GM19324 (cell line): ENCODE results near the gene SARDH.
"Not testable (repeated sequence)": the region's sequence is repeated elsewhere in the genome, so short reads cannot be mapped to it uniquely, and the experiment has no call there.

Experiments
- ATAC-seq: cut with Tn5 transposase; IDR thresholded peaks from one replicate; pipeline ENCODE4 v1.9.1; 2021; ENCODE audit warnings: mild to moderate bottlenecking, moderate library complexity; ENCODE audit not compliant: unreplicated experiment, low FRiP score

The SARDH gene

DNA sequence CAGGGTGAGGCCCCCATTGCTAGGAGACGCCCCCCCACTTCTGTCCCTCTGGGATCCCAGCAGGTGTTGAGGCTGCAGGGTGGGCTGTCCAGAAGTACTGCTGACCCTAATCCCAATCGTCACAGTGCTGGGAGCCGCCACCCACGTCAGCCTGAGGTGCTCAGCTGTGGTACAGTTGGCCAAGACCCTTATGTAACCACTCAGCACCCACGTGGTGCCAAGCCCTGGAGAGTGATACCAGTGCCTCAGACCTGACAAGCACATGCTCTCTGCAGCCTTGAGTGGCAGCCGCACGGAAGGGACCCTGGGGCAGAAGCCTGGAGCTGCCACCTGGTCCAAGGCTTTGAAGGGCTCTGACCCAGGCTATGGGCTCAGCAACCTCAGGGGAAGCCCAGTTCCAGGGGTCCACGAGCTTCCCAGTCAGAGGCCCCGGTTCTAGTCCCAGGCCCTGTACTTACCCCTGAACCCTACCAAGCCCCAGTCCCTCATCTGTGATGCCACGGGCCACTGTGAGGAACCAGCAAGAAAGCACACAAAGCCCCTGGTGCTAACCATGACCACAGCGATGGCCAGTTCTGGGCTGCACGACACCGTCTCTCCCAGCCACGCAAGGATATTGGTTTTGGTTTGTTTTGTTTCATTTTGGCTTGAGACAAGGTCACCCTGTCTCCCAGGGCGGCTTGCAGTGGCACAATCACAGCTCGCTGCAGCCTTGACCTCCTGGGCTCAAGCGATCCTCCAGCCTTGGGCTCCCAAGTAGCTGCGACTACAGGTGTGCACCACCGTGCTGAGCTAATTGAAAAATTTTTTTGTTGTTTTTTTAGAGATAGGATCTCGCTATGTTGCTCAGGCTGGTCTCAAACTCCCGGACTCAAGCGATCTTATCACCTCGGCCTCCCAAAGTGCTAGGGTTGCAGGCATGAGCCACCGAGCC lies 51.2 kb downstream of the SARDH start:
- ATAC-seq, result no peak

DNA sequence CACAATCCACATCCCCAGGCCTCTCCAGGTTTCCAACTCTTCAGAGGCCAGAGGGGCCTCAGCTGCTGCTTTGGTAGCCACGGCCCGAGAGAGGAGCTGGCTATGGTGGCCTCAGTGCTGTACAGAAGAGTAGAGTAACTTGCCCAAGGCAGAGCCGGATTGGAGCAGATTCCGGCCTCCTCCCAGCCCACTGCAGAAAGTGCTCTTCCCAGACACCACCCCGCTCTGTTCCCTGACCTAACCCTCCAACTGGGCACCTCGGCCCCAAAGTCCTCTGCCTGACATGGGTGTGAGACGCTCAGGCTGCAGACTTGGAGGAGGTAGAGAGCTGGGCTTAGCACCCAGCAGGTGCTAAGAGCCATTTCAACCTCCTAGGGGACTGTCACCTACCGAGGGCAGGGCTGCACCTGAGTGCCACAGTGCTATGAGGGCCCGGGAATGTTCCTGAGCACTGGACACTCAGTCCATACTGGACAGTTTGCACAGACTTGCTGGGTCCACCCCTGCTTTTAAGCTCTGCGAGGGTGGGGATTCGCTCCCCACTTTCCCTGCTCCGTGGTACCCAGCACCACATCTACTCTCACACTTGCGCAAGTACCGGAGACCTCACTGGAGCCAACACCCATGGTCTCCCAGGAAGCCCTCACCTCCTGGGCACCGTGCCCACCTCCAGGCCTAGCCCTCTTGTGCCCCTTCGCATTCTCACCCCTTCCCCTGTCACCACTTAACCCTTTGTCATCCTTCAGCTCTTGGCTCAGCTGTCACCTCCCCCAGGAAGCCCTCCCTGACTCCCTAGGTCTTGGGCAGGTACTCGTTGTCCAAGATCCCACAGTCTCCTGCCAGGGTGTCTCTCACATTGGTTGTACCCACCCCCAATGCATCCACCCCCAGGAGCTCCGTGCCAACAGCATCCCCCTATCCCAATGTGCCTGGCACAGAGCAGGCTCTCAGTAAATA lies 52.2 kb downstream of the SARDH start:
- ATAC-seq, result no peak

DNA sequence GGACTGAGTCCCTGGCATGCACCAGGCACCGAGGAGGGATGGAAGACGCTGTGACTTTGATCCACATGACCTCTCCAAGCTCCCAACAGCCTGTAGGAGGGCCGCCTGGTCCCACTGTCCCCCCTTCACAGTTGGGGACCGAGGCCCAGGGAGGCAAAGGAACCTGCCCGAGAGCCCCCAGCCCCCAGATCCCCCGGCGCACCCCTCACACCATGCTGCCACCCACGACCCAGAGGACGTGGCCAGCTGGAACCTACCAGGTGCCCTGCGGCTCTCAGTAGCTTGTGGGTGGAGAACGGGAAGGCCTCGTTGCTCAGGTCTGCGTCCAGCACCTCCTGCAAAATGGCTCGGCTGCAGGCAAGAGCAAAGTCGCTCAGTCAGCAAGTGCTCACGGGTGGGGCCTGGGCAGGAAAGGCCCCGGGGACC lies 53.2 kb downstream of the SARDH start:
- ATAC-seq, result no peak

DNA sequence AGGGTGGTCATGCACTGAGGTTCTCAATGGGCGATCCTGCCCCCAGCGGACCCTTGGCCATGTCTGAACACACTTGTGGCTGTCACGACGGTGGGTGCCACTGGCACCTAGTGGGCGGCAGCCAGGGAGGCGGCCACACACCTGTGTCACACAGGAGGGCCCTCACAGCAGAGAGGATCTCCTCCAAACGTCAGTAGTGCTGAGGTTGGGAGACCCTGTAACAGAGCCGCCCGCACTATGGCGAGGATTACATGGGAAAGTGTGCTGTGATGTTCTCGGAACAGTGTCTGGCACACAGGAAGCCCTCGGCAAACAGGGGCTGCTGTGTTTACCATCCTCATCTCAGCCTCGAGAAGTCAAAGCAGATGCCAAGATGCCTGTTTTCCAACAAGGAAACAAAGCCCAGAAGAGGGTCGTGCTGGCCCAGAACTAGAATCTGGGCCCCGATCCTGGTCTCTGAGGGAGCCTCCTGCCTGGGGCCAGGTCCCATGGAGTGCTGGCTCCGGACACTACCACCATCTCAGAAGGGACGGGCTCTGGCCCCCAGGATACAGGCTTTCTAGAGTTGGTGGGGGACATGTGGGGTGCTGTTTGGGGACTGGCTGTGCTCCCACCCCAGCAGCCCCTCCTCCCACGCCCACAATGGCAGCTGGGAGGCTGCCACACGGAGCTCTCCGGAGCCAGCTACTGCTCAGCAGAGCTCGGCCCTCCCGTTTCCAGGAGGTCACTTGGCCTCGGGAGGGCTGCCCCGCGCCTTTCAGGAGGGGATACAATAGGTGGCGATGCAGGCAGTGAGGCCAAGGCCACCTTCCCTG lies 53.8 kb downstream of the SARDH start:
- ATAC-seq, result no peak

DNA sequence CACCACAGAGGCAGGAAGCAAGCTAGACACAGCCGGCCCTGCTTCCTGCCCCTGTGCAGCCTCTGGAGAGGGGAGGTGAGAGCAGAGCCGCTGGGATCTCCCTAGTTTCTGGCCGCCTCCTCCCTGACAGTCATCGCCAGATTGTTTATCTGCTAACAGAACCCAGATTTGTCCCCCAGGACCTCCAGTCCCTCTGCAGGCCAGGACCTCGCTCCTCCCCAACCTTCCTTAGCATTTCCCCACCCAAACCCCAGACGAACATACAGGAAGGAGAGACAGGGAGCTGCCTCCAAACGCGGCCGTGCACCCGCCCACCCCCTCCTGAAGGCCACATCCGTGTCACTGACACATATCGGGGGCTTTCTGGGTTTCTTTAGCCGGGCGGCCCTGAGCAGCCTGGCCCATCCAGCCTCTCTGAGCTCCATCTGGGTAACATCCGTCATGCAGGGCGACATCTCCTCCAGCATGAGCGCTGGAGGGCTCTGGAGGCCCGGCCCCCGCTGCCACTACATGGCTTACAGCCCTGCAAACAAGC lies 54.5 kb downstream of the SARDH start:
- no peak for ATAC-seq

DNA sequence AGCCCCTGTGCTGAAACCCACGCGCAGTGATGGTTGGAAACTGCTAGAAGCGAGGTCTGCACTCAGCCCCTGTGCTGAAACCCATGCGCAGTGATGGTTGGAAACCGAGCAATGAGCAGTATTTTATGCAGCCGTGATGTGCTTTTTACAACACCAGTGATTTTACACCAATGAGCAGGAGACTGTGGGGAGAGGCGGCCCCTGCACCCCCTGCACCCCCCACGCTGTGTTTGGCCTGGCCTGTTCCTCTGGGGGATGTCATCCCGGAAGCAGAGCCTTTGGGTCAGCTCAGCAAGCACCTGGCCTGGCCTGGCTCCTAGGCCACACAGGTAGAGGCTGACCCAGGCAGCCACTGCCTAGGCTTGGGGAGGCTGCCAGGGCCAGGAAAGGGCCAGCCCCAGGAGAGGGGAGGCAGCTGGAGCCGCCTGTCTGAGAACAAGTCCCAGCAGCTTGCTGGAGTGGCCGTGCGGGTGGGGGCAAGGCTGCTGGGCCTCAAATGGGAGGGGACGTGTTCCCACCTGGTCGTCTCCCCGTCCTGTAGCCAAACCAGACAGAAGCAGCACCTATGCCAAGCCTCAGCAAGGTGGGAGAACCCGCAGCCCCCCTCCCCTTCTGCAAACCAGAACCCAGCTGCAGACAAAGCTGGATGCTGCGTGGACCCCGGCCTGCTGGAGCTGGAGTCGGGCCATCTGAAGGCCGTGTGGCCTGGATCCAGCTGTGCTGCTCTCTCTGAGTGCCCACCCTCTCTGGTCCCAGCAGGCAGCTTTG lies 55.1 kb downstream of the SARDH start:
- ATAC-seq, result no peak

DNA sequence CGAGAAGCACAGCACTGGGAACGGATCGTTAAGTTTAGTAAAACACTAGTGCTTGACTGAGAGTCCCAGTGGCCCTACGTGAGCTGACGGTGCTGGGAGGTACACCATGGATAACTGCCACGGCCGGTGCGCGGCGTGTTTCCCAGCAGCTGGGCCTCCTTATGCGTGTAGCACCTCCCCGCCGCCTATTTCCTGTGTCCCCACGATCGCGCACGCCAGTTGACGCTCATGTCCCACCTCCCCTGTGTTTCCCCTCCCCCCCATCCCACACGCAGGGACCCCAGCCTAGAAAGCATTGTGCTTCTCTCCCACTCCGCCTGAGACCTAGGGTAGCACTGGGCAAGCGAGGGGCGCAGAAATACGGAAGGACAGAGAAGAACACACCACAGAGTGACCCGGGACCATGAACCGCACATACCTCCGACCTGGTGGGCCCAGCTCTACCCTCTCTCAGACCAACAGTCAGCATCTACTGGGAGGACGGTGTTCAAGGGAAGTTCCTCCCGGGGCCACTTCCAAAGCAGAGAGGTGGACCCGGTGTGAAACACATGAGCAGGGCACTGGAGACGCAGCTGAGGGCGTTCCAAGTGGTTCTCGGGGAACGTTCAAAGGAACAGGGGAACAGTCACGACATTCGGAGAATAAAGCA lies 56.4 kb downstream of the SARDH start:
- no peak for ATAC-seq

DNA sequence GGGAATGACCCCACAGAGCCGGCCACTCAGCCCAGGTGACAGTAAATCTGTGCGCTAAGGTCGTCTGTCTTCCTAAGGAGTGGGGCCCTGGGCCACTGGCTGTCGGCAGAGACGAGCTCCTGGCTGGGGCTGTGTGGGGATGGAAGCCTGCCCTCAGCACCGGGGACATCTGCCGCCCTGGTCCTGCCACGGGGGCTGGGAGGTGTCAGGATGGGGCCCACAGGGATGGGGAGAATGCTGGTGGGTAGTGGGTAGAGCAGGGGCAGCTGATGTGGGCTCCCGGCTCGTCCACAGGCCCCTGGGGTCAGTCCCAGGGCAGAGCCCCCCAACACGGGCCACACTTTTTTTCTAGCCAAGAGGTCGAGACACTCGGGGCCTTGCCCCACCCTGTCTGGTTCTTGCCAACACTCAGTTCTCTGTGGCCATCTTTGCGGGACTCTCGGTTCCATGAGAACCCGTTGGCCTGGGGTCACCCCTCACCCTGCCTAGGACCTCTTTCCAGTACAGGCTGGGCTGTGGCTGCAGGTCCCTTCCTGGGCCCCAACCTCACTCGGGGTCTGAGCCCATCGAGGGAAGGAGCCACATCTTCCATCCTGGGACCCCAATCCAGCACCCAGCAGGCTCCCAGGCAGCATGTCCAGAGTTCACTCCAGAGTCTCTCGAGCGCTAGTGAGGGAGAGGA lies 57.0 kb downstream of the SARDH start:
- ATAC-seq, result no peak

DNA sequence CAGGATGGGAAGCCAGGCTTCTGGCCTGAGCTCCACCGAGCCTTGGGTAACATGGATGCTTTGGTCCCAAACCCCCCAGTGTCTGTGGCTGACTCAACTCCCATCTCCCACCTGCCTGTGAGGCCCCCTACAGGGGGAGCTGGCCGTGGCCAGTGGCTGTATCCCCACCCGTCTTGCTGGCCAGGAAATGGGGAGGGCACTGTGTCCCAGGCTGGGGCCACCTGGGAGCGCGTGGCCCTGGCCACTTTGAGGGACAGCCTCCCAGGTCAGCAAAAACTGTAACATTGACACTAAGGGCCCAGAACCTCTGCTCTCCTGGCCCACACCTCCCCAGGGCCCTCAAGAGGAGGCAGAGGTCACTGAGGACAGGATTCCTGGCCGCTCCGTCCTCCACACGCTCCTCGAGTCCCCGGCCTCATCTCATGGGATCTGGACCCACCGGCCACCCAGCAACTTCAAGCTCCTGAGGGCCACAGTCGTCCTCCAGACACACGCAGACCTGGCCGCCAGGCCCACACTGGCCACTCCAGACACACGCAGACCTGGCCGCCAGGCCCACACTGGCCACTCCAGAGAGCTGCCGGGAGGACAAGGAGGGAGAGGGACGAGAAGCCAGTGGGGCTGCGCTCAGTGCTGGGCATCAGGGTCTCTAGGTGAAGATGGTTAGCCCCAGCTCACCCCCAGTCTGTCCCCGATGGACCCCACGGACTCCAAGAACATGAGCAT lies 57.7 kb downstream of the SARDH start:
- ATAC-seq, result no peak

DNA sequence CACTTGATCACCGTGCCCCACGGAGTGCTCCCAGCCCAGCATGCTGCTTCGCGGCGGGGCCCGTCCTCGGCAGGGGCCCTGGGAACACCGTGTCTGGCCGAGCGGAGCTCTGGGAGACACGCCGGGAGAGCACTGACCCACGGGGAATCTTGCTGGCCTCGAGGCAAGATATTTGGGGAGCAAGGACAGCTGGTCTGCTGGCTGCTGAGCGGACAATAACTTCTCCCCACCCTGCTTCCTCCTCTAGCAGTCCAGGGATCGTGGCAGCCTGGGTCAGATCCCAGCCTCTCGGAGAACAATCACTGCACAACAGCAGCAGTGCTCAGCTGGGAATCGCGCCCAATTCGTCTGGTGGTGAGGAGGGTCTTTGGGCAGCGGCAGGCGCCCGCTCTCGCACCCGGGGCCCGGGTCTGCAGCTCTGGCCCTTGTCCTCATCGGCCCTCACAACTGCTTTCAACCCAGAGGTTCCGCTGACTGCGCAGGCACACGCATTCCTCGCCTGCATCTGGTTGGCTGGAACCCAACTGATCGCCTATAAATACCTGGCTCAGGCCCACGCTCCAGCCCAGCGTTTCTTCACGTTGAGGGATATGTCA lies 58.6 kb downstream of the SARDH start:
- ATAC-seq, result no peak

DNA sequence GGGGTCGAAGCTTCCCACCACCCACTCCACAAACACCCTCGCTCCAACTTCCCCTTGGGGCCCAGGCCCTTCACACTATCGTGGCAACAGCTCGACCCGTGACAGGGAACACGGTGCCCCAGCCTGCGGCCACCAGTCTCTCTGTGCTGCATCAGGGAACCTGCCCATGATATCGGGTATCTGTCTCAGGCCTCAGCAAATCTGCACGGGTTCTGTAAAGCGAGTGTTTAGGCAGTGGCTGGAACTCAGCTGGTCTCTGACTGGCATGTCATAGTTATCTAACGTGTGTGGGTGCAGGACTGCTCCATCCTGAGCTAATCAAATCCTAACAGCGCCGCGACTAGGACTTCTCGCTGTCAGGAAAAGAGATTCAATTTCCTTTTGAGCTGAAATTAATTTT lies 59.1 kb downstream of the SARDH start:
- no peak for ATAC-seq

DNA sequence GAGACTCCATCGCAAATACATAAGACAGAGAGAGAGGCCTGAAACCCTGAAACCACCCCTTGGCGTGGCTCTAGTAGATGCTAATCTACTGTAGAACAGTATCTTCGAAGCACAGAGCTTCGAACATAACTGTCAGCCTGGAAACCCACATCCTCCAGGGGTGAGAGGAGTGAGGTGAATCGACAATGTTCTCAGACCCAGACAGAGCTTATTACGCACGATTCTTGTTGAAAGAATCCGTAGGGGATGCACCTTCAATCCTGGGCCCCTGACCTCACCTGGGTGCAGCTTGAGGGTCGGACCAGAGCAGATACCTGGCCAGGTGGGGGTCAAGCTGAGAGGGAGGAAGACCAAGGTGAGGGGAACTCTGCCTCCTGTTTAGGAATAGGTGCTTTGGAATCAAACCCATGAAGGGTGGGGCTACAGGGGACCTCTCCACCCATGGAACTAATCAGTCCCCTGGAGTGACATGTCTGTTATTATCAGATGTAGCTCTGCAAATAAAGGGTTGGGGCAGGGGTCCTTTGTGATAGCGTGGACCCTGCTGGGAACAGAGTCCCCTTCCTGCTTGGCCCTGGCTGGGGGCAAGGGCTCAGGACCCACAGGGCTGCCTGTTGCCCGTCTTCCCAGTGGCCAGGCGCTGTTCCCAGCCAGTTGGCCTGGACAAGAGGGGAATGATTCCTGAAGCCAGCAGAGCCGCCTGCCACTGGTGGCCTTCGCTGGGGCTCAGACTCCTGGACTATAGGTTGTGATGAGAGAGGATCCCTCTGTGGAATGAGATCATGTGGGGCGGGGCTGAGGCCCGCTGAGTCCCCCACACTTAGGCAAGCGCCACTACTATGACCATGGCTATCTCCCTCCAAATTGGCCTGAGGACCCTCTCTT lies 60.8 kb downstream of the SARDH start:
- ATAC-seq, result no peak

DNA sequence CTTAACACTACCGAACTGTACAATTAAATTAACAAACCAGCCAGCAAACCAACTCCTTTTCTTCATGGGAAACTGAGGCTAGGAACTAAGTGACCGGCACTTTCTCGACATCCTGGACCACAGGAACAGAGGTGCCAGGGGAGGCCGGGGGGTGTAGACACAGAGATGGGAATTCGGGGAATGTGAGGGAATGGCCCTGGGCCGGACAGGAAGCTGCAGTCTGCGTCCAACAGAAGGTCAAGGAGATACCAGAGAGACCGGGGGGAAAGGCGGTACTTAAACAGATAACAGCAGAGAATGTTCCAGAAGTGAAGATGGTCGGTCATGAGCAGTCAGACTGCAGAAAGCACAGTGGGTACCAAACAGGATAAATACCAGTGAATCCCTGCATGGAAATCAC lies 61.7 kb downstream of the SARDH start:
- ATAC-seq, result no peak

DNA sequence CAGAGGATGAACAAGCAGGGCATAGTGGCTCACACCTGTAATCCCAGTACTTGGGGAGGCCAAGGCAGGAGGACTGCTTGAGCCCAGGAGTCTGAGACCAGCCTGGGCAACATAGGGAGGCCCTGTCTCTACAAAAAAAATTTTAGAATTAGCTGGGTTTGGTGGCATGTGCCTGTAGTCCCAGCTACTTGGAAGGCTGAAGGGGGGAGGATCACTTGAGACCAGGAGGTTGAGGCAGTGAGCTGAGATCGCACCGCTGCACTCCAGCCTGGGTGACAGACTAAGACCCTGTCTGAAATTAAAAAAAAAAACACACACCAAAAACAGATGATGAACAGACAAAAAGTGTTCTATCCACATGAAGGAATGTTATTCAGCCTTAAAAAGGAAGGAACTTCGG lies 62.4 kb downstream of the SARDH start:
- ATAC-seq, result not testable (repeated sequence)

DNA sequence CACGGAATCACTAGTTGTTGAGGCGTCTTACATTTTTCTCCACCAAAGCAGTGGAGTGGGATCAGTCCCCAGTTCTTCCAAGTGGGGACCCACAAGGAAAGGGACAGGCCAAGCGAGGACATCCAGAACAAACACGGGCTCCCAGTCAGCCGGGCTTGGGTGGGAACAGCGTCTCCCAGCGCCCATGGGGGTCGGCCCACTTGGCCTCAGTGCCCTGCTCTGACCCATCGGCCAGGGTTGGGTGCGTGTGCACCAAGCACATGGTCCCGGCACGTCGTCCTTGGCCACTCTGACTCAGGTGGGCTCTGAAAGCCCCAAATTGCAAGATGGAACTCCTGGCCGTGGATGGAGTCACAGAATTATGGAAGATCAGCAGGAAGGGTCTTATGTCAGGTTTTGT lies 64.1 kb downstream of the SARDH start:
- ATAC-seq, result no peak

DNA sequence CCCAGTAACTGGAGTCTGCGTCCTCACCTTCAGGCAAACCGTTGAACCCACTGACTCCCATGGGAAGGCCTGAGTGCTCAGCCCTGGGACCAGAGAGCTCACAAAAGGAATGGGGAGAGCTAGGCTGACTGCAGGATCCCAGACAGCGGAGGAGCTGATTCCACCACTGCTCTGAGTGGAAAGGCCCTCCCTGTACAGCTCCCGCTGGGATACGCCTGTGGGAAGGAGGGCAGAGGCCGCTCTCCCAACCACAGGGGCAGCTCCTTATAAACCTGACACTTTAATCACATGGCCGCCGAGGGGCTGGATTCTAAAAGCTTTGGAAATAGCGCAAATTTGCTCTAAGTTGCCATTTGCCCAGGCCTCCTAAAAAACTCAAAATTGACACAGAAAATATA lies 64.9 kb downstream of the SARDH start:
- no peak for ATAC-seq
